GM06990 (cell line): ENCODE results near the gene SLC16A1.

Source experiments
- DNase-seq: peaks from one replicate; pipeline ENCODE4 v3.0.0-alpha.2; 2011; ENCODE audit not compliant: insufficient read length; ENCODE audit errors: extremely low read depth
- H3K27me3 ChIP-seq: replicated peaks from 2 replicates; pipeline ENCODE4 v1.6.0; 2011; ENCODE audit warnings: low read length; ENCODE audit not compliant: control insufficient read depth, insufficient read depth
- H3K36me3 ChIP-seq: 2 replicates; pipeline ENCODE4 v1.5.1; 2011; ENCODE audit warnings: low read length; ENCODE audit not compliant: control insufficient read depth, insufficient read depth
- H3K4me3 ChIP-seq: replicated peaks from 2 replicates; pipeline ENCODE4 v1.5.1; 2011; ENCODE audit warnings: low read depth, mild to moderate bottlenecking, control low read depth, low read length
- TF ChIP-seq, protein P1 (sequence below): IDR thresholded peaks from 2 replicates; pipeline ENCODE4 v1.5.1; 2011; ENCODE audit warnings: low read length, control low read depth, mild to moderate bottlenecking, inconsistent platforms; ENCODE audit not compliant: insufficient read depth, poor library complexity, severe bottlenecking

SLC16A1 gene

DNA sequence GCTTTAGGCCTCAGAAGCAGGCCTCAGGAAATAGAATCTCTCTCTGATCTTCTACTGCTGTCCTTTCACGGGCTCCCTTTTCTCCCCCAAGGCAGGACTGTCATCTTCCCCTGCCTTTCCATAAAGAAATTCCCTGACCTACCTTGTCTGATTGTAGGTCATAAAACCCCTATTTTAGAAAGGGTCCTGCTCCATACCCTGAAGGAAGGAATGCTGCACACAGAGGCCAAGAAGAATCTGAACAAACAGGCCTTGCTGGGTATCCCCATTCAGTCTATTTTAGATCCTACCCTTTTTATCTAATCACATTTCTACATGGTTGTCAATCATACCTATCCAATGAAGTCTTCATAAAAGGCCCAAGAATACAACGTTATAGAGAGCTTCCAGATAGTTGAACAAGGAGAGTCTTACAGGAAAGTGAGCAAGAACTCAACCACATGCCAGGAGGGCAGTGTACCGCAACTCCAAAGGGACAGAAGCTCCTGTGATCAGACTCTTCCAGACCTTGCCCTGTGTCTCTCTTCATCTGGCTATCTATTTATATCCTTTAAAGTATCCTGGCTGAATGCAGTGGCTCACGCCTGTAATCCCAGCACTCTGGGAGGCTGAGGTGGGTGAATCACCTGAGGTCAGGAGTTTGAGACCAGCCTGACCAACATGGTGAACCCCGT lies 93.1 kb downstream of the SLC16A1 start:
- Histone ChIP-seq H3K4me3 (no peak overlapping the region), H3K27me3 (no peaks in the 10 kb centered on the region), H3K36me3 (no peaks in the 10 kb centered on the region)
- no peak for DNase-seq
- TF ChIP-seq, protein P1, sequence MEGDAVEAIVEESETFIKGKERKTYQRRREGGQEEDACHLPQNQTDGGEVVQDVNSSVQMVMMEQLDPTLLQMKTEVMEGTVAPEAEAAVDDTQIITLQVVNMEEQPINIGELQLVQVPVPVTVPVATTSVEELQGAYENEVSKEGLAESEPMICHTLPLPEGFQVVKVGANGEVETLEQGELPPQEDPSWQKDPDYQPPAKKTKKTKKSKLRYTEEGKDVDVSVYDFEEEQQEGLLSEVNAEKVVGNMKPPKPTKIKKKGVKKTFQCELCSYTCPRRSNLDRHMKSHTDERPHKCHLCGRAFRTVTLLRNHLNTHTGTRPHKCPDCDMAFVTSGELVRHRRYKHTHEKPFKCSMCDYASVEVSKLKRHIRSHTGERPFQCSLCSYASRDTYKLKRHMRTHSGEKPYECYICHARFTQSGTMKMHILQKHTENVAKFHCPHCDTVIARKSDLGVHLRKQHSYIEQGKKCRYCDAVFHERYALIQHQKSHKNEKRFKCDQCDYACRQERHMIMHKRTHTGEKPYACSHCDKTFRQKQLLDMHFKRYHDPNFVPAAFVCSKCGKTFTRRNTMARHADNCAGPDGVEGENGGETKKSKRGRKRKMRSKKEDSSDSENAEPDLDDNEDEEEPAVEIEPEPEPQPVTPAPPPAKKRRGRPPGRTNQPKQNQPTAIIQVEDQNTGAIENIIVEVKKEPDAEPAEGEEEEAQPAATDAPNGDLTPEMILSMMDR: no peak
